Mesenchymal stem cell (in vitro differentiated cells and primary cell): ENCODE data around the gene KIF26A.

Experiments
- DNase-seq: peaks from one replicate; pipeline ENCODE4 v3.0.0-alpha.2; 2013
- H2AFZ ChIP-seq: one replicate; pipeline ENCODE4 v1.6.1; 2013; ENCODE audit warnings: low read depth, mild to moderate bottlenecking, control low read depth, inconsistent platforms, low read length, moderate library complexity
- H2AK5ac ChIP-seq: 2 replicates; pipeline ENCODE4 v1.6.1; 2013; ENCODE audit warnings: low read length, moderate library complexity, mild to moderate bottlenecking, inconsistent platforms; ENCODE audit not compliant: severe bottlenecking
- H2BK120ac ChIP-seq: one replicate; pipeline ENCODE4 v1.6.1; 2013; ENCODE audit warnings: low read depth, mild to moderate bottlenecking, inconsistent platforms, low read length, moderate library complexity
- H2BK12ac ChIP-seq, 2 experiments: one replicate each; pipeline ENCODE4 v1.6.1; 2013; ENCODE audit warnings: inconsistent platforms in 2 of 2, low read length in 2 of 2, mild to moderate bottlenecking in 2 of 2, moderate library complexity in 2 of 2, control low read depth in 1 of 2
- H2BK15ac ChIP-seq: one replicate; pipeline ENCODE4 v1.6.1; 2013; ENCODE audit warnings: mild to moderate bottlenecking, low read depth, inconsistent platforms; ENCODE audit not compliant: poor library complexity, severe bottlenecking
- H2BK5ac ChIP-seq: 2 replicates; pipeline ENCODE4 v1.6.1; 2013; ENCODE audit warnings: low read depth, mild to moderate bottlenecking, low read length, control low read depth, inconsistent platforms; ENCODE audit not compliant: poor library complexity, severe bottlenecking
- H3K14ac ChIP-seq, 2 experiments: one replicate each; pipeline ENCODE4 v1.6.1; 2013; ENCODE audit warnings: inconsistent platforms in 2 of 2, low read length in 2 of 2, control low read depth in 1 of 2, mild to moderate bottlenecking in 1 of 2, moderate library complexity in 1 of 2
- H3K18ac ChIP-seq, 2 experiments: one replicate each; pipeline ENCODE4 v1.6.1; 2013; ENCODE audit warnings: inconsistent platforms in 2 of 2, low read length in 2 of 2, control low read depth in 1 of 2, low read depth in 1 of 2, mild to moderate bottlenecking in 1 of 2
- H3K23ac ChIP-seq, 2 experiments: one replicate each; pipeline ENCODE4 v1.6.1; 2013; ENCODE audit warnings: inconsistent platforms in 2 of 2, low read length in 2 of 2, mild to moderate bottlenecking in 2 of 2, moderate library complexity in 2 of 2, control low read depth in 1 of 2
- H3K27ac ChIP-seq: 2 replicates; pipeline ENCODE4 v1.5.1; 2013; ENCODE audit warnings: mild to moderate bottlenecking, moderate library complexity, low read length, control low read depth, inconsistent platforms; ENCODE audit not compliant: poor library complexity, severe bottlenecking
- H3K27me3 ChIP-seq, 2 experiments: 2 replicates each; pipeline versions ENCODE4 v1.6.1 to v1.7.0; 2013; ENCODE audit warnings: low read length in 2 of 2, mild to moderate bottlenecking in 2 of 2, moderate library complexity in 2 of 2, control low read depth in 1 of 2, inconsistent platforms in 1 of 2; ENCODE audit not compliant: control insufficient read depth in 1 of 2, insufficient read depth in 1 of 2
- H3K36me3 ChIP-seq, 2 experiments: 2 replicates each; pipeline versions ENCODE4 v1.6.1 to v1.7.0; 2013; ENCODE audit warnings: low read length in 2 of 2, control low read depth in 1 of 2, inconsistent platforms in 1 of 2, low read depth in 1 of 2, mild to moderate bottlenecking in 1 of 2; ENCODE audit not compliant: insufficient read depth in 2 of 2, control insufficient read depth in 1 of 2
- H3K4ac ChIP-seq, 2 experiments: one replicate each; pipeline ENCODE4 v1.6.1; 2013; ENCODE audit warnings: inconsistent platforms in 2 of 2, low read length in 2 of 2, mild to moderate bottlenecking in 2 of 2, moderate library complexity in 2 of 2, control low read depth in 1 of 2, low read depth in 1 of 2
- H3K4me1 ChIP-seq: 2 replicates; pipeline ENCODE4 v1.6.1; 2013; ENCODE audit warnings: low read depth, low read length, control low read depth; ENCODE audit not compliant: control insufficient read depth, insufficient read depth
- H3K4me2 ChIP-seq: 2 replicates; pipeline ENCODE4 v1.6.1; 2013; ENCODE audit warnings: low read length, mild to moderate bottlenecking, inconsistent platforms; ENCODE audit not compliant: poor library complexity, severe bottlenecking
- H3K4me3 ChIP-seq, 2 experiments: 2 replicates each; pipeline versions ENCODE4 v1.5.1 to v1.7.0; 2013; ENCODE audit warnings: low read length in 2 of 2, mild to moderate bottlenecking in 2 of 2, control low read depth in 1 of 2, low read depth in 1 of 2; ENCODE audit not compliant: insufficient read depth in 1 of 2
- H3K79me1 ChIP-seq: replicated peaks from 2 replicates; pipeline ENCODE4 v1.6.1; 2013; ENCODE audit warnings: mild to moderate bottlenecking, control low read depth, low read length, inconsistent platforms; ENCODE audit not compliant: poor library complexity, severe bottlenecking
- H3K9ac ChIP-seq: 2 replicates; pipeline ENCODE4 v1.7.0; 2013; ENCODE audit warnings: mild to moderate bottlenecking, low read length, moderate library complexity
- H3K9me3 ChIP-seq: 2 replicates; pipeline ENCODE4 v1.7.0; 2013; ENCODE audit warnings: mild to moderate bottlenecking, low read length; ENCODE audit not compliant: control insufficient read depth
- H4K8ac ChIP-seq: one replicate; pipeline ENCODE4 v1.6.1; 2013; ENCODE audit warnings: inconsistent platforms, mild to moderate bottlenecking, low read length, moderate library complexity
- H4K91ac ChIP-seq: one replicate; pipeline ENCODE4 v1.6.1; 2013; ENCODE audit warnings: mild to moderate bottlenecking, low read length, inconsistent platforms
- WGBS: methylation state at CpG from one replicate; pipeline ENCODE4 v1.1.7; 2013; ENCODE audit warnings: mixed read lengths; 5-methylcytosine and 5-hydroxymethylcytosine counted together

KIF26A gene

DNA sequence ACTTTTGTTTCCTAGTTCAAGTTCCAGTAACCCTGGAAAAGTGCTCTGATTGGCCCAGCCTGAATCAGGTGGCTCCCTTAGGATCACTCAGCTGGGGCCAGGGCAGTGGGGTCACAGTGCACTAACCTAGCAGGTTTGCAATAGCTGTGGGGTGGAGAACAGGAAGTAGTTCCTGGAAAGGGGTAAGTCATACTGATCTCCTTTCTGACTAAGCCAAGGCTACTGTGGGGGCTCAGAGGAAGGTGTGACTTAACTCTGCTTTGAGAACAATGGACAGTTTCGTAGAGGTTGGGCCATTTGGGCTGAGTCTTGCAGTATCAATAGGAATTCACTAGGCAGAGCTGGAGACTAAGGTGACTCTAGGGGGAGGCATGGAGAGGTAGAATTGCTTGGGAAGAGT is 89.4 kb downstream of the KIF26A start:
- Histone ChIP-seq H3K36me3 (peaks cover 0 to 3% of the 10 kb centered on the region in 2 experiments), H4K8ac (no peak overlapping the region), H3K9ac (no peak overlapping the region), H3K14ac (no peak overlapping the region), H3K4me3 (no peak overlapping the region), H3K4me2 (no peak overlapping the region), H3K18ac (no peak overlapping the region), H2BK120ac (no peak overlapping the region), H3K27me3 (peaks cover 0 to 10% of the 10 kb centered on the region in 2 experiments), H2AFZ (no peak overlapping the region), H2BK15ac (no peak overlapping the region), H4K91ac (no peak overlapping the region), H3K4ac (no peak overlapping the region), H3K9me3 (peaks cover 13% of the 10 kb centered on the region), H2BK5ac (no peak overlapping the region), H3K27ac (no peak overlapping the region), H3K79me1 (no peaks in the 10 kb centered on the region), H3K4me1 (no peaks in the 10 kb centered on the region), H3K23ac (no peak overlapping the region), H2AK5ac (no peak overlapping the region), H2BK12ac (no peak overlapping the region)
- no peak for DNase-seq
- WGBS = 44% methylated on average over 1 of the region's 1 CpG

DNA sequence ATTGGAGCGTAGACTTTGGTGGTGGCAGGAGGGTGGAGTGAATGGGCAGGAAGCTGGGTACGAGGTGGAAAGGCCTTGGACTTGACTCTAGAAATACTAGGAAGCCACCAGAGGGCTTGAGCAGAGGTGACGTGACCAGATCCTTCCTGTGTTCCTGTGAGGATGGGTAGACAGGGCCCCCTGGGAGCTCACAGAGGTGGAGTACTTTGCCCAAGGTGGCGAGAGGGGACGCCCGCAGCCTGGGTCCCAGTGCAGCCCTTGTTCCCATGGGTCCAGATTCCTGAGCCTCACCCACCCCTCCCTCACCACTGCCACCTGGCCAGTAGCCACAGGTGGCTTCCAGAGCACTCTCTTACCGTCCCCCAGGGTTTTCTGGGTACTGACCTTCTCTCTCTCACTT is 89.8 kb downstream of the KIF26A start:
- H3K9me3 ChIP-seq = peaks cover 13% of the 10 kb centered on the region
- H3K18ac ChIP-seq = no peak overlapping the region
- H3K27me3 ChIP-seq = peaks cover 0 to 9% of the 10 kb centered on the region in 2 experiments
- no peak overlapping the region for H2AFZ ChIP-seq
- H3K4me2 ChIP-seq = no peak overlapping the region
- H2AK5ac ChIP-seq = no peak overlapping the region
- H3K23ac ChIP-seq = no peak overlapping the region
- no peaks in the 10 kb centered on the region for H3K79me1 ChIP-seq
- no peak overlapping the region for H3K27ac ChIP-seq
- no peak overlapping the region for H2BK12ac ChIP-seq
- no peak overlapping the region for H3K4me3 ChIP-seq
- peaks cover 0 to 3% of the 10 kb centered on the region in 2 experiments for H3K36me3 ChIP-seq
- no peak overlapping the region for H4K91ac ChIP-seq
- DNase-seq = no peak
- H2BK5ac ChIP-seq = no peak overlapping the region
- H2BK15ac ChIP-seq = no peak overlapping the region
- no peak overlapping the region for H4K8ac ChIP-seq
- H3K4me1 ChIP-seq = no peaks in the 10 kb centered on the region
- no peak overlapping the region for H3K4ac ChIP-seq
- no peak overlapping the region for H3K14ac ChIP-seq
- 77% methylated on average over 7 of the region's 7 CpGs for WGBS
- H2BK120ac ChIP-seq = no peak overlapping the region
- H3K9ac ChIP-seq = no peak overlapping the region

DNA sequence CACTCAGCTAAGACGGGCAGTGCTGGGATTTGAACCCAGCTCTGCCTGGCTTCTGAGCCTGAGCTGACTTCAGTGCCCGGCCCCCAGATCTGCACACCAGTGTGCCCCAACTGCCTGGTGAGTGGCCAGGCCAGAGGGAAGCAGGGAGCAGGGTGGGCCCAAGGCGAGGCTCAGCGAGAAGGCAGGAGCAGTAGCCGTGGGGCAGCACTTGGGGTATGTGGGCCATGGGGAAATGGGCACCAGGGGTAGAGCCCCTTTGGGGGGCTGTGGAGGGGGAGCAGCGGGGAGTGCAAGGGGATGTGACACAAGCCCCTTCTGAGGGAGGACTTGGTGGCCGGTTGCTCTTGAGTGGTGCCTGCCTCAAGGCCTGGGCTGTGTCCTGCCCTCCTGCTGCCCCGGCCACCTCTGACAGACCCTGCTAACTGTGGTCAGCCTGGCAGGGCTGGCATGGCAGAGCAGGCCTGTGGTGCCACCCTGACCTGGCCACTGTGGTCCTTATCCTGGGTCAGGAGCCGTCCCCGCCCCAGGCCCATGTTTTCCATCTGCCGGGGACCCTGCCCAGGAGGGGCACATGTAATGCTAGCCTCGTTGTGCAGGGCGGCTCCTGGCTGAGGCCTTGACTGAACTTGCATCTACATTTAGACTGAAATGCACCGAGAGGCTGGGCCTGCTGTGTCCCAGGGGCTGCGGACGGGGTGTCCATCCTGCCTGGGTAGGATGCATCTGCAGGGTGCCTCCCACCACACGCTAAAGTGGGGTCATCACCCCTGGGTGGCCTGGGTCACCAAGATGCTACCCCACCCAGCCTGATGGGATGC is 90.5 kb downstream of the KIF26A start:
- H3K4ac ChIP-seq = no peak overlapping the region

DNA sequence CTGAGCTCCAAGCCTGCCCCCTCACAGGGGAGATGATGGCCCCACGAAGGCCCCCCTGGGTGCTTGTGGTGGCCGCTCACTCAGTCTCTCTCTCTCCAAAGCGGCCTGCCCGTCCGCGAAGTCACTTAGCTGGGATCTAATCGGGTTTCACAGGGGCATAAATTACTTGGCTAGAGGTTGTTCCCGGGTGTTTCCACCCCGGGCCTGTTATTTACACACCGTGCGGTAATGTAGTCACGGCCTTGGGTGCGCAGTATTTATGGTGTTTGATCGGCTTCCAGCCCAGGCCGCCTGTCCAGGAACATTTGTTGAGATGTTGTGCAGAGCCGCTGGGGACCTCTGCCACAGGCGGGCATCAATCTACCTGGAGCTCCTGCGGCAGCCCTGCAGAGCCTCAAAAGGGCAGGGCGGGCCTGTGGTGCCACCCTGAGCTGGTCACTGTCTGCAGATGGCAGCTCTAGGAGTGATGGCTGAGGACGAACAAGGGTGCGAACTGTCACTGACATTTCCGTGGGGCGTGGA is 91.2 kb downstream of the KIF26A start:
- Histone ChIP-seq H3K36me3 (peaks cover 0 to 3% of the 10 kb centered on the region in 2 experiments), H2AK5ac (no peak overlapping the region), H3K4me3 (no peak overlapping the region), H3K14ac (no peak overlapping the region), H3K18ac (no peak overlapping the region), H2AFZ (no peak overlapping the region), H4K8ac (no peak overlapping the region), H2BK15ac (no peak overlapping the region), H4K91ac (no peak overlapping the region), H2BK120ac (no peak overlapping the region), H3K27me3 (no peaks in the 10 kb centered on the region), H3K23ac (no peak overlapping the region), H3K9ac (no peak overlapping the region), H2BK12ac (no peak overlapping the region), H3K79me1 (no peaks in the 10 kb centered on the region), H2BK5ac (no peak overlapping the region), H3K4me1 (no peaks in the 10 kb centered on the region), H3K4me2 (no peak overlapping the region), H3K4ac (no peak overlapping the region), H3K27ac (no peak overlapping the region), H3K9me3 (peaks cover 13% of the 10 kb centered on the region)
- WGBS = 85% methylated on average over 23 of the region's 23 CpGs
- no peak for DNase-seq

More for the DNA sequence above, 90.5 kb downstream of the KIF26A start:
- no peak overlapping the region for H2AK5ac ChIP-seq
- no peak overlapping the region for H3K4me2 ChIP-seq
- no peak overlapping the region for H2BK12ac ChIP-seq
- H2BK5ac ChIP-seq = no peak overlapping the region
- no peak for DNase-seq
- H3K9ac ChIP-seq = no peak overlapping the region
- no peak overlapping the region for H2BK120ac ChIP-seq
- H3K36me3 ChIP-seq = peaks cover 0 to 3% of the 10 kb centered on the region in 2 experiments
- H3K4me1 ChIP-seq = no peaks in the 10 kb centered on the region
- H3K18ac ChIP-seq = no peak overlapping the region
- H3K79me1 ChIP-seq = no peaks in the 10 kb centered on the region
- H2AFZ ChIP-seq = no peak overlapping the region
- H4K8ac ChIP-seq = no peak overlapping the region
- no peak overlapping the region for H3K4me3 ChIP-seq
- peaks cover 0 to 3% of the 10 kb centered on the region in 2 experiments for H3K27me3 ChIP-seq
- H3K23ac ChIP-seq = no peak overlapping the region
- H4K91ac ChIP-seq = no peak overlapping the region
- peaks cover 13% of the 10 kb centered on the region for H3K9me3 ChIP-seq
- H3K27ac ChIP-seq = no peak overlapping the region
- H2BK15ac ChIP-seq = no peak overlapping the region
- WGBS = 89% methylated on average over 17 of the region's 17 CpGs
- H3K14ac ChIP-seq = no peak overlapping the region
